HG03469 (cell line): ENCODE data around the gene NADK2.
A peak's percentile ranks its signal among the peaks of the same experiment; 100 is the strongest.

Source experiments
- ATAC-seq: cut with Tn5 transposase; IDR thresholded peaks from one replicate; pipeline ENCODE4 v1.9.1; 2021; ENCODE audit warnings: mild to moderate bottlenecking, moderate library complexity, moderate number of reproducible peaks; ENCODE audit not compliant: unreplicated experiment

The NADK2 gene

GRCh38 chr5:36250427-36250826, 8.7 kb upstream of the NADK2 start:
- ATAC-seq = no peak

DNA sequence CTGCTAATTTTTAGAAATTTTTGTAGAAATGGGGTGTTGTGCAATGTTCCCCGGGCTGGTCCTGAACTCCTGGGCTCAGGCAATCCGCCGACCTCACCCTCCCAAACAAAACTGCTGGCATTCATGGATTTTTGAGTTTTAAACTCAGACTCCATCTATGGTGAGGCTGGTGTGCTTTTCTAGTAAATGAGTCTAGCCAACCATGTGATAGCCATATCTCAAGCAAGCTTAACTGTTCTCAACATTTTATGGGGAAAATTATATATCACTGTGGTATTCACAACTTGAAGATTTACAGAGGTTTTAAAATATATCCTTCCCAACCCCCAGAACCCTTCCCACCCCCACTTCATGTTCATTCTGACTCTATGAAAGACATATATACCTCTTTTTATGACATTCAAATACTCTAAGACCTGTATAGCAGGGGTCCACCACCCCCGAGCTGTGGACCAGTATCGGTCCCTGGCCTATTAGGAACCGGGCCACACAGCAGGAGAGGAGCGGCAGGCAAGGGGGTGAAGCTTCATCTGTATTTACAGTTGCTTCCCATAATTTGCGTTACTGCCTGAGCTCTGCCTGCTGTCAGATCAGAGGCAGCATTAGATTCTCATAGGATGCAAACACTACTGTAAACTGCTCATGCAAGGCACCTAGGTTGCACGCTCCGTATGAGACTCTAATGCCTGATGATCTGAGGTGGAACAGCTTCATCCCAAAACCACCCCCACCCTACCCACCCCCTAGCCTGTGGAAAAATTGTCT, 4.5 kb upstream of the NADK2 start:
- no peak for ATAC-seq

GRCh38 chr5:36244076-36244475, 2.4 kb upstream of the NADK2 start:
- no peak for ATAC-seq

- ATAC-seq = no peak
These were observed 1.9 kb upstream of the NADK2 start for GRCh38 chr5:36243653-36244052.

- ATAC-seq = no peak
These were observed 1.1 kb upstream of the NADK2 start for GRCh38 chr5:36242534-36243485.

- ATAC-seq = peak; percentile 0
These were observed 720 bp downstream of the NADK2 start for GRCh38 chr5:36240779-36241630.

GRCh38 chr5:36239370-36240293, 2.1 kb downstream of the NADK2 start:
- no peak for ATAC-seq

DNA sequence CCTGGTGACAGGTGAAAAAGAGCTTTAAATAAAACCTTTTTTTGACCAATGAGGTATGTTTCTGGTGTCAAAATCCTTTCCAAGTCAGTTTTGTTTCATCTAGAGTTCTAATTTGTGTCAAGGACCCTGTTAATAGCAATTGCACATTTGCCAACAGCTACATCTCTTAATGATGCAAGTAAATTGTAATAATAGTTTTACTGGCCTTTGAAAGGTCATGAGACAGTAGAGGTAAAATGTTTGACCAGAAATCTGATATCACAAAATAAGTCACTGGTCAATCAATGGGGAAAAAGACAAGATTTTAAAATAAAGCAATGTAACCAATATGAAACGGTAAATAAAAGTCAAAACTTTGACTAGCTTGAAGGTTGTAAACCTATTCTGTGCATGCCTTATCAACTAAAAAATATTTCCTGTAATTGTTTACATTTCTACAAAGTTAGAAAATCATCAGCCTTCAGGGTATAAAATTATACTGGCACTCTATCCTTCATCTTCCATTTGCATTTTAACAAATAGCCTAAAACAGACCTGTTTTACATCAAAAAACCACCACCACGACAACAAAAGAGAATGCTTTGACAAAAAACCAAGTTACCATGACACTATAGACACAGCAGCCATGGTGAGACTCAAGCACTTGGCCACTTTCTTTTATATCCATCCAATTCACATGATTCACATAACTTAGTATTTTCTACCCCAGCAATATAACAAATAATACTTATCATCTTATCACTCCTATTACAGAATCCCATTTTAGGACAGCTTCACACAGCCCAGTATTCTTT, 3.0 kb downstream of the NADK2 start:
- no peak for ATAC-seq

DNA sequence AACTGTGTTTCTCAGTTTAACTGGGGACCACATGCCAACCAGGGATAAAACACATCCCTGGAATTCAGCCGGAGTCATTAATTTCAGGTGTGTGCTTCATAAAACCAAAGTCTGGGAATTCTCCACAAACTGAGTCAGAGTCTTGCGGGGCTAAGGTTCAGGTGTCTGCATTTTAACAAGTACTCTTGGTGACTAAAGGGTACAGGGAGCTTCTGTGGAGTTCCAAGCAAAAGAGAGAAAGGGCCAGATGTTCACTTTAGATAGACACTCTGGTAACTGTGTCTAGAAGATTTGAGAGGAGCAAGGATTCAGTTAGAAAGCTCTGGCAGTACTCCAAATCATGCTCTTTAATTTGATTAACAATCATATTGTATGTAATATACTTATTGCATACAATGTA, 4.0 kb downstream of the NADK2 start:
- ATAC-seq = no peak

GRCh38 chr5:36236801-36237200, 4.9 kb downstream of the NADK2 start:
- no peak for ATAC-seq

- no peak for ATAC-seq
These were observed 9.2 kb downstream of the NADK2 start for GRCh38 chr5:36232533-36232932.

DNA sequence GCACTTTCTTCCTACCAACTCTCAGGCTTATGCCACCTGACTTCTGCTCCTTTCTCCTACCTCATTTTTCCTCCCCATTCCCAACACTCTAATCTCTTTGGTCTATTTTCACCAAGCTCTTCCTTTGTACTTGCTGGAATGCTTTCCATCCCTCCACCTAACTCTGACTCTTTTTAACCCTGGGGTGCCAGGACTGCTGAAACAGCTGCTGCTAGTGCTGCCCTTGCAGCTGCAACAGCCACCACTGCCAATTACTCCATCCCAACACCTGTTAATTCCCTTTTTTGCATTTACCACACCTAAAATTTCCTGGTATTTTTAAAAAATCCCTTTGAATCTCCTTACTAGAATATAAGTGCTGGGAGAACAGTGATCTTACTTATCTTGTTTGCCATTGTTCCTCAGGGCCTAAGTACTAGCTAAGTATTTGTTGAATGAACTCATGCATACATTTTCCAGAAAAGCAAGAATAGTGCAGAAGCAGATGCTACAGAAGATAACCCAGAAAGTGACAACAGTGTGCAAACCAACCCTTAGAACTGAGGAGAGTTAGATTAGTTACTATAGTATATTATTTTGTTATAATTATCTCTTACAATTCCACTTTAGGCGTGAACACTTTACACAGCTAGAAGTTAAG, 11.5 kb downstream of the NADK2 start:
- ATAC-seq = no peak

GRCh38 chr5:36228505-36228904, 13.2 kb downstream of the NADK2 start:
- no peak for ATAC-seq

DNA sequence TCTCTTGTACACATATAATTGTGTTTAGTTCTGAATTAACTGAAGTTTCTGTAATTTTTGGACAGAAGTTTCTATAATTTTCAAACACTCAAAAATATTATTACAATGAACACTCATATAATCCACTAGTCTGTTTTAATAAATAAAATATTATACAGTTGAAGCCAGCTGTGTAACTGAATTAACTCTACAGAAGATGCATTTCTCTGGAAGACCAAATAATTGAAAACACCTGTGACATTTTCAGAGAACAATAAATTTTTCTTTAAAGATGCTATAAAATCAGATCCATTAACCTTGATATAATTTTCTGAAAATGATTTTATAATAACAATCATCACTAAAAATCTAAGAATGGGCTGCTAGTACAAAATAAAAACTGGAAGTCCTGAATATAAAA, 14.7 kb downstream of the NADK2 start:
- no peak for ATAC-seq

DNA sequence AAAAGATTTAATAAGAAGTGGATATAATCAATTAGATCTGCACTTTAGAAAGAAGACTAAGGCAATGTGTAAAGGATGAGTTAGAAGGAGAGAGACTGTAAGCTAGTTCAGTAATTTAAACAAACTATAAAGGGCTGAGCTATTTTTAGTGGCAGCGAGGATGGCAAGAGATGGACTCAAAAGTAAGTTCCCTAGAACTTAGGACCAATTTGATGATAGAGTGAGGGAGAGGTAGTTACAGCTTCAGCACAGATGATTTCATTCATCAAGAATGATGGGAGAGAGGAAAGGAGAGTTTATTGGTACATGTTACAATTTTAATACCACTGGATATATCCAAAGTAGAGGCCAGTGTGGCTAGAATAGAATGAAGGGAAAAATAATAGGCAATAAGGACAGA, 19.1 kb downstream of the NADK2 start:
- ATAC-seq = no peak

DNA sequence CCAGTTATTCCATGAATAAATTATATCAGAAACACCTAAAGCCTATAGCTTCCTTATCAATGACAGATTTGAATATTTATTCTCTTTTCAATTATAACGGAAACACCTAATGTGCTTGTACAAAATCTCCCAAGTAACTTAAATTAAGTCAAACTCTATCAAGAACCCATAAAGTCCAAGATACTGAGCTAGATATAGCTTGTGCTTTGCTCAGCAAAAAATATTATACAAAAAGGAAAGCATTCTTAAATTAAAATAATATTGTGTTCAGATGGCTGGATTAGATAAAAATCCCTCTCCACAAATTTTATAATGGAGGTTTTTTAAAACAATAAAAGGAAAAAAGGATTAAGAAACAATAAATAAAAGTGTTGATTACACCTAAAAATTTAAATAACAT, 23.7 kb downstream of the NADK2 start:
- ATAC-seq = no peak

DNA sequence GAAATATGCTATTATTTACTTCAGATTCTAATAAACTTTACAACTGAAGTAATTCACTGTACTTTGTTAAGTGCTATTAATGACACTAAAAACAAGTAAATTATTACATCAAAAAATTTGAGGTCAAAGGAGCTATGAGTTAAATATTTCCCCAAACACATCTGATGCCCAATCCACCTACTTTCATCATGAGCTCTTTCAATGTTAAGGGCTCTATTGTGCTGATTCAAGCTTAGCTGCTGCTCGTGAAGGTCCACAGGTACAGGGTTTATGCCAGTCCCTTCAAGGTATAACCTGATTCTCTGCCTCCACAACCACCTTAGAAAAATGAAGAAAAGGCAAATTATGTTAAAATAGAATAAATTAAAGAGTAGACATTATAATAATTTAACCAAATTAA, 24.2 kb downstream of the NADK2 start:
- ATAC-seq = no peak

GRCh38 chr5:36215910-36216309, 25.8 kb downstream of the NADK2 start:
- no peak for ATAC-seq

DNA sequence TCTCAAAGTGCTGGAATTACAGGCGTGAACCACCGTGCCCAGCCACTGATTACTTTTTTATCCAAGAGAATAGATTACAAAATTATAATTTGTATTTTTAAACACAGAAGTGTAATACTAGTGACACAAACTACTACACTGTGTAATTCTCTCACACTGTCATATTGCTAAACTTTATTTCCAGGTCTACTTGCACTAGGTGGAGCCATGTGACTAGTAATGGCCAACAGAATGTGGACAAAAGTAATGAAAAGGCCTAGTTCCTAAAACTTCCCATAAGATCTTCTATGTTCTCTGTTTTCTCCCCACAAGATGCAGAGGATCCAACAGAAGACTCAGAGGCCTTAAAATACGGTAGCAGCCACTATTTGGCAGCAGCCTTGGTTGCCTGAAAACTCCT, 27.3 kb downstream of the NADK2 start:
- ATAC-seq = no peak
